DMS53 (cell line): Measurements from ENCODE around the gene STK40.

Experiments
- DNase-seq: peaks from one replicate; lab custom pipeline; 2025; lab: John Stamatoyannopoulos, UW

The STK40 gene, protein sequence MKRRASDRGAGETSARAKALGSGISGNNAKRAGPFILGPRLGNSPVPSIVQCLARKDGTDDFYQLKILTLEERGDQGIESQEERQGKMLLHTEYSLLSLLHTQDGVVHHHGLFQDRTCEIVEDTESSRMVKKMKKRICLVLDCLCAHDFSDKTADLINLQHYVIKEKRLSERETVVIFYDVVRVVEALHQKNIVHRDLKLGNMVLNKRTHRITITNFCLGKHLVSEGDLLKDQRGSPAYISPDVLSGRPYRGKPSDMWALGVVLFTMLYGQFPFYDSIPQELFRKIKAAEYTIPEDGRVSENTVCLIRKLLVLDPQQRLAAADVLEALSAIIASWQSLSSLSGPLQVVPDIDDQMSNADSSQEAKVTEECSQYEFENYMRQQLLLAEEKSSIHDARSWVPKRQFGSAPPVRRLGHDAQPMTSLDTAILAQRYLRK

DNA sequence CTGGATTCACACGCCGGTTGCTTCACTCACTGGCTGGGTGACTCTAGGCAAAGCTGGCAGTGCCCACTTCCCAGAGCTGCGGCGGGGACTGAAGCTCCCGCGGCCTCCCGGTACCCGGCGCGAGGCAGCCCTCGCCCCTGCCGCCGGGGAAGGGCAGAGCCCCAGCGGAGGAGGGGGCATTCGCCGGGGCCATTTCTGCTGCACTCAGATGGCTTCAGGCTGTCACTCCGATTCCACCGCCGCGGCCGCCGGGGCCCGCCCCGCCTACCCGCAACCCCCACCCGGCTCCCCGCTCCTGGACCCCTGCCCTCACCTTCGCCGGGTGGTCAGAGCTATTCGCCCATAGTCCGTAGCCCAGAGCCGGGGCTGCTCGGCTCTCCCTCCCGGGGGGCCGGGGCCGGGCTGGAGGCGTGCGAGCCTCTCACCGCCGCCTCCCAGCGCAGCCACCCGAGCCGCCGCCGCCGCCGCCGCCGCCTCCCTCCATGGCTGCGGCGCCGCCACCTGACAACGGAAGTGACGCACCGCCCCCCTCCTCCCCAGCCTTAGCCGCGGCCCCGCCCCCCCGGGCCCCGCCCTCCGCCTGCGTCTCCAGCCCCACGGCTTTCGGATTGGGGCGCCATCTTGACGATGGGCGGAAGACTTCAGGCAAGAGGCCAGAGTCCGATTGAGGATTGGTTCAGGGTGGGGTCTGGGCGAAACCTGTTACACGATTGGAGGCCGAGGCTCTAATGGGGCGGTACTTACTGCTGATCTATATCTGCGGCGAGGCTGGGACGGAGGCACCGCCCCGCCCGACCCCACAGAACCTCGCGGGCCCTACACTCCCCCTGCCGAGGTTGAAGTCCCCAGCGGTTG lies at the start of gene STK40:
STK40 (minus strand) TSS at position 515 of the 855 bp plus-strand sequence. CDS start 24,592 bp downstream, outside the sequence.
- DNase-seq = peak; percentile 100

DNA sequence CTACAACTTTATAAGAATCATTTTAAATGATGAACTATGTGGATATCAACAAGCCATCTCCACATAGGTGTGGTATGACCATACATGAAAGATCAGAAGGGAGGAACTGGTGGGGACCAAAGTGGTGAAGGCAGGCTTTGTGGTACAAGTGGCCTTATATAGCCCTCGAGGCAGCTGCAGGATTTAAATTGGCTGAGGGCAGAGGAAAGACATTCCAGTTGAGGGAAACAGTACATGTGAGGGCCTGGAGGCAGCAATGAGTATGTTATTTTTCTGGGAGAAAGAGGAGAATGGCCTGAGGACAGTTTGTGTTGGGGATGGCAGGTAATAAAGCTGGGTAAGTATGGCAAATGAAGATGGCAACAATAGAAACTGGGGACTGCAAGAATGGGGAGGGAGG lies 47.4 kb upstream of the STK40 start:
- no peak for DNase-seq

DNA sequence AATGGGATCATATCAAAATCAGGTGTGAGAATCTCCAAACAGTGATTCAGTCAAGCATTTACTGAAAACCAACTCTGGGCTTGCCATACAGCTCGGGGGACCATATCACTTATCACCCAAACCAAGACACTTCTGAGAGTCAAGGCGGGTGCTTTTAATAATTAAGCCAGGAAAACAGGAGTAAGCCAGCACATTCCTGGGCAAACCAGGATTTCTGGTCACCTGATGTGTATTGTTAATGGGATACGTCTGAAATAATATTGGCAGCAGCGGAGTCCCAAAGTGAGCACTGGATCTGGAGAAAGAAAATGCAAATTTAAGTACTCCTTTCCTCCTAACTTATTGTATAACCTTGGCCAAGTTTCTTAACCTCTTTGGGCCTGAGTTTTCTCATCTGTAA lies 46.9 kb upstream of the STK40 start:
- DNase-seq = no peak

DNA sequence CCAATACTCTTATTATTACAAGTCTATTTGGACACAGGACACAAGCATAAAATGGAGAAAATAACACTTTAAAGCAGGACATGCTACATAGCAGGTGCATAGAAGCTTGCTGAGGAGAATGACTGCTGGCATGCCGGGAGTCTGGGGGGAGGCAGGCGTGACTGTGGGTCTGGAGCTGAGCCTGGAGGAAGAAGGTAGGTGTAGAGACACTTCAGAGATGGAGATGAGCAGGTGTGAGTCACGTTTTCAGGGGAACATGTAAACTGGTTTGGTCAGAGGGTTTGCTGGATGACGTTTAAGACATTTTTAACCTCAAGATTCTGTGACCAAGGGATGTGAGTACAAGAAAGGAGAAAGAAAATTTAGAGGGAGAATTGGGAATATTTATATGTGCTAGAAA lies 40.1 kb upstream of the STK40 start:
- DNase-seq = peak; percentile 76

DNA sequence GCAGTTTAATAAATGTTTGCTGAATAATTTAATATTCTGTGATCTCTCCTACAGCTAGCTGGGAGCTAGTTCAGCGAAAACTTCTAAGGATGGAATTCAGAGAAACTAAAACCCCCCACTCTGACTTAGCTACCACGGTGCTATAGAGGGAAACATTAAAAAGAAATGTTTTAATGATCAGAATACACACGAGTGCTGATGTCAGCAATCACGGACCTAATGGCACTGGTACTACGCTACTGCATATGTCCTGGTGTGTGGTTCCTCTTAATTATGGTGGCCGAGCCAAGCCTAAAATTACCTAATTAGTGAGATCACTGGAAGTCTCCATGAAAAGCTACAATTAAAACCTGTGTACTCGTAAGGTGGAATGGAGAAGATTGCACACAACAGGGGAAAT lies 35.9 kb upstream of the STK40 start:
- DNase-seq = no peak

DNA sequence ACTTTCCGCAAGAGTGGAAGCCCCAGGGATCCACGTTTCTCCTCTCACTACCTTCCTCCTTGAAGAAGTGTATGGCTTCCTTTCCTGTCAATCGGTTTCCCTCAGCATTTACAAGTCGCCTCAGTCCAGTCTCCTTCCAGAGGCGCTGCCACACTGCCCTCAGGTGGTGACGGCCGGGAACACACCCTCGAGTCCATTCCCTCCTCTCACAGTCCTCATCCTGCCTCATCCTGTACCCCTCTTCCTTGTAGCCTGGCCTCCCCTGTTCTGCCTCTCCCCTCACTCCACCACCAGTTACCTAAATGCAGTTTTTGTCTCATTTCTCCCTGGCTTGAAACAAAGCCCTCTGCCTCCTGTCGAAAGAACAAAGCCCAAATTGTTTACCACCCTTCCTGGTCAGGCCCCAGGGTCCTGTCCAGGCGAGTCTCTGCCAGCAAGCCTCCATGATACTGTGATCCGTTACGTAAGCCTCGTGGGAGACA lies 35.2 kb upstream of the STK40 start:
- peak; percentile 88 for DNase-seq

DNA sequence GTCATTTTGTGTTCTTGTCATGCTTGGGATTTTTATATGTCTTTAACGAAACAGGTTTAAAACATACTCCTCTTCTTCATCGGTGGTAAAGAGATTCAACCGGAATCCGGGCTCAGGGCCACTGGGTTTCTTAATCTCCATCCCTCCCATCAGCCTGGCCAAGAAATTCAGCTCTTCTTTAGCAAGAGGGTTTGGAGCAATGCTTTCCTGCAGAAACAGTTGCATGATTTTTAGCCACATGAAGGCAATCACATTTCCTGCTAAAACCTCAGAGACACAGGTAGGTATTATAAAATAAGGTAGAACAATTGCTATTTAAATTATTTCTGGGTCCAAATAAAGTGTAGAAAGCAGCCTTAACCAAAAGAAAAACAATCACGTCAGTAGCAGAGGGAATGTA lies 34.7 kb upstream of the STK40 start:
- no peak for DNase-seq

DNA sequence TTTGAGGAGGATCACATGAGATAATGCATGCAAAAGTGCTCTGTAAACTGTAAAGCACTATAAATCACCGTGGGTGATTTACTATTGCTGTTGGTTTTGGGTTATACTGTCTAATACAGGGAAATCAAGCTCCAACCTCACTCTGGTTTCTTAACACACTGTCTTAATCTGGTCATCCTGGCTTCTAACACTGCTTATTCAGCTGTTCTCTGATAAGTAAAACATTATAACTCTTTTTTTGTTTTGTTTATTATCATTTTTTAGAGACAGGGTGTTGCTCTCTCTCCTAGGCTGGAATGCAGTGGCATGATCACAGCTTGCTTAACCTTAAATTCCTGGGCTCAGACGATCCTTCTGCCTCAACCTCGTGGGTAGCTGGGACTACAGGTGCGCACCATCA lies 33.8 kb upstream of the STK40 start:
- DNase-seq = no peak

DNA sequence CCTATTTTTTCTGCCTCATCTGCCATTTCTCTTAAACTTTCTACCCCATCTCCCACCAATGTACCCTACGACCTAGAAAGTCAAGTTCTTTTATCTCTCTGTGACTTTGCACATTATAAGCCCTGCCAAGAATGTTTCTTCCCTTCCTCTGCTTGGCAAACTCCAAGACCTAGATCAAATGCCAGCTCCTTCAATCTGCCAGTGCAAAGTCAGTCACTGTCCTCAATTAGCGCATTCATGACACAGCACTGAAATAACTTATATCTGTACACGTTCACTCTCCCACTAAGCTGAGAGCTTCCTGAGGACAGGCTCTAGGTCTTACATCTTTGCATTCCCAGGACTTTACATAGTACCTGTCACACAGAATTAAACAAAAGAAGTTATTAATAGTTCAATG lies 33.4 kb upstream of the STK40 start:
- no peak for DNase-seq

DNA sequence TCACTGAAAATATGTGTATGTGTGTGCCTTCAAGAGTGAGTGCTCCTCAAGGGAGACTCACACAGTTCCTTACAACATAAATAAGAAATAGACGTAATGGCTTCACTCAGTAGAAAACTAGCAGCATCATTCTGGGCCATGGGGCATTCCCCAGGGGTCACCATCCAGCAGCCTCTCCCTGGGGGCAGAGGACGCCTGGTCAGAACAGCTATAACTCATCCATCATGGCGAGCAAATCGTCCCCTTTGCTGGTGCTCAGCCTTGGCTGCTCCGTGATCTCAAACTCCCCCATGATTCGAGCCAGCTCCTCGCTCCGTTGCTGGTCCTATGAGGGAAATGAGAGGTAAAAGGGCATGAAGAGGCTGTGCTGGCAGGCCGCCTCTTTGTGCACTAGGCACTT lies 32.2 kb upstream of the STK40 start:
- no peak for DNase-seq

DNA sequence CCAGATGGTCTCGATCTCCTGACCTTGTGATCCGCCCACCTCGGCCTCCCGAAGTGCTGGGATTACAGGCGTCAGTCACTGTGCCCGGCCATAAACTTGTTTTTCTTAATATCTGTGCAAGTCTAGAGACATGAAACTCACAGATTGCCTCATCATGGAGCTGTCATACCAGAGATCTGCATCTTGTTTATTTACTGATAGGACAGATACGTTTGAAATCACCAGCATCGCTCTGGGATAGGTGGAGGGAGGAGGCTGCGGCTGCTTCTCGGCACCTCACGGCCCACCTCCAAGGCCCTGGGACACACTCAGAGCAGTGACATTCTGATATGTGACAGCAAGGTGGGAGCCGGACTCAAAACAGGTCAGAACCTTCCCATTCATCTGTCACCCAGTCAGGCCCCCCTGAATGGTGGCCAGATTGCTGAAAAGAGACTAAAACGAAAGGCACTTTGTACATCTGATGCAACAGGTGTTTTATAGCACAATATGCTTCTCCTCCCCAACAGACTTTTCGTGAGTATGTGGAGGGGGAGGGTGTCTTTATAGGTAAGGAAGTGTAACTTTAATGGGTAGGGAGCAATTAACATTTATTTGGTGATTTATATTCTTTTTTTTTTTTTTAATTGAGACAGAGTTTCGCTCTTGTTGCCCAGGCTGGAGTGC lies 30.1 kb upstream of the STK40 start:
- no peak for DNase-seq

DNA sequence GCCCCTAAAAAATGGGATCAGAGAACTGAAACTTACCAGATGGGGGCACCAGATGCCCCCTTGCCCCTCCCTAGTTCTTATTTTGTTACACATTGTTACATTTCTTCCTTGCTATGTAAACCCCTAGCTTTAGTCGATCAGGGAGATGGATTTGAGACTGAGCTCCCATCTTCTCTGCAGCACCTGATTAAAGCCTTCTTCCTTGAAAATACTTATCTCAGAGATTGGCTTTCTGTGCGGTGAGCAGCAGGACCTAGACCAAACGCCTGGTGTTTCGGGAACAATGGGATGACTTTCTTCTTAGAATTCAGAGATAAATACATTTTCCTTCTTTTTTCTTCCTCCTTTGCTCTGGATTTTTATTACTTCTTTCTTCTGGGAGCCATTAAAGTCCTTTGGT lies 28.7 kb upstream of the STK40 start:
- no peak for DNase-seq

DNA sequence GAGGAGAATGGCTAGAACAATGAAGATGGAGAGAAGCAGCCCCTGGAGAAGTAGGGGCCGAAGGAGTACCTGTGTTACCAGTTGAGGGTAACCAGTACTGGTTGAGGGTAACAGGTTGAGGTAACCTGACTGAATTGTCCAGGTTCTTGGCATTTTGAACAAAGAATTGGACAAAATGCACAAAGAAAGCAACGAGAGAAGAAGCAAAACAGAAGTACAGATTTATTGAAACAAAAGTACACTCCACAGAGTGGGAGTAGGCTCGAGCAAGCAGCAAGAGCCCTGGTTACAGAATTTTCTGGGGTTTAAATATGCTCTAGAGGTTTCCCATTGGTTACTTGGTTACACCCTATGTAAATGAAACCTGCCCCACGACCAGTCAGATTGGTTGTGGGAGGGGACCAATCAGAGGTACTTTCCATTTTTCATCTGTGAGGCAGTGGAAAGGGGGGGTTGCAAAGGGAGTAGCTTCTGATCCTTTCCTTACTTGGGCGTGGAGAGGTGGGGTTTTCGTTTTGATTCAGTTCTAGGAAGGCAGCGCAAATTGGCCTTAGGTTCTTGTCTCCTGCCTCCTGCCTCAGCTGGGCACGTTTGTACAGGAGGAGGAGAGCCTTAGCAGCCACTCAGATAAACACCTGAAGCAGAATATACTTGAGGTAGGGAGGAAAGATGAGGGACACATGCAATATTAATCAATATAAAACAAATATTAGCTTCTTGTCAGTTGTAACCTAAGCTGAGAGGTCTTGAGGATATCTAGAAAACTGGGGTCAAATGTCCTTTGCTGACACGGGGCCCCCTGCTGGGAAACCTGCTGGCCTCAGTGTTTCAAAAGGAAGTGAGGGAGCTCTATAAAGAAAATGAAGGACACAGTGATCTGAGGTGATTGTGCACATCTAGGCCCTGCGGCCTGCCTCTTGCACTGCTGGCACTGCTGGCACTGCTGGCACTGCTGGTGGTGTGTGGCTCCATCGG lies 26.2 kb upstream of the STK40 start:
- DNase-seq = peak; percentile 38

DNA sequence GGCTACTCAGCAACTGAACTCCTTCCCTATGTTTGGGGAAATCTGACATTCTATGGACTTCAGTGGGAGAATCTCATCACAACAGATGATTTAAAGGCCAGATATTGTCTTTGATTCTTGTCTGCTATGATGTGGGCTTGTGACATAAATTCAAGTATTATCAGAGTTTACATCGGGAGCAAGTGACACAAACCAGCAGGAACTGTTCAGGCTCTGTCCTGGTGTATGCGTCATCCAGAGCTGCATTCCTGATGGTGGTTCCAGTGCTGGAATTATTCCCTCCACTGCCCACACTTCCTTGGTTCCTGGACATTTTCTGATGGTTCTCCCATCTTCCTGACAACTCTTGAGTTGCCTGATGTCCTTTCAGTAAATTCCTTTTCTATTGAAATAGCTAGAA lies 22.8 kb upstream of the STK40 start:
- no peak for DNase-seq

DNA sequence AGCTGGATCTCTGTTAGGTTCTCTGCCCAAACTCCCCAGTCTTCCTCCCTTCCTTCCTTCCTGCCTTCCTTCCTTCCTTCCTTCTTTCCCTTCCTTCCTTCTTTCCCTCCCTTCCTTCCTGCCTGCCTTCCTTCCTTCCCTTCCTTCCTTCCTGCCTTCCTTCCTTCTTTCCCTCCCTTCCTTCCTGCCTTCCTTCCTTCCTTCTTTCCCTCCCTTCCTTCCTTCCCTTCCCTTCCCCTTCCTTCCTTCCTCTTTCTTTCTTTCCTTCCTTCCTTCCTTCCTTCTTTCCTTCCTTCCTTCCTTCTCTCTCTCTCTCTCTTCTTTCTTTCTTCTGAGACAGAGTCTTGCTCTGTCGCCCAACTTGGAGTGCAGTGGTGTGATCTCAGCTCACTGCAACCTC lies 20.7 kb upstream of the STK40 start:
- DNase-seq = no peak

DNA sequence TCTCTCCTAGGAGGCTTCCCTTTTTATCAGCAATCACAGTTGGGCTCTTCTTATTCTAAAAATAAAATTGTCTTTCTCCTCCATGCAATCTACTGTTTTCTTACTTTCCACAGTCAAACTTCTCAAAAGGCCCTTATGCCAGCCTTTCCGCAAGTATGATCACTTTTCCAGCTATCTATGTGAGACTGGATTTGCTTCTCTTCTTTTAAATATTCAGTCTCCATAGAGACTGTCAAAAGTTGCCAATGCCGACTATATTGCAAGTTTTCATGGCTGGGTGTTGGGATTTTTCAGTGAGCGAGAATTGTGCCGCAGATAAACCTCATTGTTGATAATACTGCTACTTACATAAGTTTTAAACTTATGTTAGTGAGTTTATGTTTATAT lies 16.8 kb upstream of the STK40 start:
- no peak for DNase-seq

DNA sequence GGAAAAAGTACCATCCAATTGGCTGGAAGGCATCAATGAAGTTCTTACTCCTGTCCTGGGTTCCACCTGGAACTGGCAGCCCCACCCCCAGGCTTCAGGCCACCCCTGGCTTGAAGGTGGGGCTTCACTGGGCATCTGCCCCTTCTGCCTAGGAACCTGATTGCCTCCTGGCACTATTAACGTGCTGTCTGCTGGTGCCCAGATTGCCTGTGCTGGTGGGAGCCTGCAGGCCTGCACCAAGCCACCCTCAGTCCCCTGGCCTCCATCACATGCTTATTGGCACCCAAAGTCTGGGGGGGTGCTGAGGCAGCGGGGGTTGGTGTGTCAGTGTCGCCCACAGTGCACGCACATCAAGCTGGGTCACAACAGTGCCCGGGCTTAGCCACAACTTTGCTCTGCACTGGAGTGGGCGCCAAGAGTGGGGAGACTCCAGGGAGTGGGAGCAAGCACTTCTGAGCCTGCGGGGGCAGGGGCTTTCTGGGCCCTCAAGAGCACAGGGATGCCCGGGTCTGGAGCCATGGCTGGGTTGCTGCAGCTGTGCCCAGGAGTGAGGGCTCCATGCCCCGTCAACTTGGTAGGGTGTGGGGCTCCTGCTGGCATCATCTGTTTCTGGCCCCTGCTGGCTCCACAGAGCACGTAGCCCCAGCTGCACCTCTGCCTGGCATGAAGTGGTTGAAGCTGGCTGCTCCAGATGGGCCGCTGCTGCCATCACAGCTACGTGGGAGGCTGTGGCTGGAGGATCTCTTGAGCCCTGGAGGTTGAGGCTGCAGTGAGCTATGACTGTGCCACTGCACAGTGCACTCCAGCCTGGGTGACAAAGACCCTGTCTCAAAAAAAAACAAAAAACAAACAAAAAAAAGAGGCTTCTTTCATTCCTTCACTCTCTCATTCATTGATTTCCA lies 16.1 kb upstream of the STK40 start:
- no peak for DNase-seq

DNA sequence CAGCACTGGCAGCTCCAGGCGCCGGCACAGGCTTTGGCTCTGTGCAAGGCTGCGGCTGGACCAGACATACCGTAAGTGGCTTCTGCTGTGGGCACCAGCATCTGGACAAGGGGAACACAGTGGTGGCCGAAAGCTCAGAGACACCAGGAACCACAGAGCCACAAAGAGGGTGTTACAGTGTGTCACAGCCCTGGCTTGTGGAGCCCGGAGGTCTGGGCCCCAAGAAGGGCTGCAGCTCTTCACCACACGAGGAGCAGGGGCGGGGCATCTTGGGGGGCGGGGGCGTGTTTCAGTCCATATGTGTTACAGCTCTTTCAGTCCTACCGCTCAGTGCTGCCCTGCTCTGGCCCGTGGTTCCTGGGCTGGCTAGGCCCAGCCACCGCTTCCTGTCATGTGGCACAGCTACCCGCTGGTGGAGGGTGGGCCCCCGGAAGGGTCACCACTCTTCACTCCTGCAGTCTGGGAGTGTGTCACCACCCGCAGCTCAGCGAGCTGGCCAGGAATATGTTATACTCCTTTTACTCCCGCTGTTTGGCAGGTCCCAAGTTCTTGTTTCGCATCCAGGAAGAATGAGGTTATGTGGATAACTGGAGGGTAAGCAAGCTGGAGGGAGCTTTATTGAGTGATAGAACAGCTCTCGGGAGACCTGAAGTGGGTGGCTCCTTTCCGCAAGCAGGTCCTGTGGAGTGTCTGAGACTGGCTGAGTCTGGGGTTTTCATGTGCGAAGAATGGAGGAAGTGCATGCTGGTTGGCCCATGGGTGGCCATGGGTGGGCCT lies 15.3 kb upstream of the STK40 start:
- DNase-seq = no peak

DNA sequence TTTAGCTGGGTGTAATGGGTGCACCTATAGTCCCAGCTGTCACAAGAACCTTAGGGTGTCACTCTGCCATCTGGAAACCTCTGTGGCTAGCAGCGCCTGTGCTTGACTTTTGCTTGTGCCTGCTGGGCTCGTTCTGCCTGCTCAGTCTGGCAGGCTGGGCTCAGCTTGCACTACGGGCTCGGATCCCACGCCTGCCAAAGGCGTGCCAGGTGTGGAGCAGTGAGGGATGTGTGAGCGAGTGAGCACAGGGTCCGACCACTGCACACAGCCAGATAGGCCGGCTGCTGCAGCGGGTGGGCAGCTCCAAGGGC lies 14.7 kb upstream of the STK40 start:
- DNase-seq = no peak
